AG04450 (cell line): ENCODE results near the gene LMO1. TPM values are rescaled to one million over a fixed set of nuclear protein-coding genes. Genes with fewer than 3 reads are reported as not detected.

ENCODE experiments used
- CTCF ChIA-PET: fragments of 300-600, 350-600 bp; formaldehyde crosslinking; extraction: SDS; loops from one replicate; lab custom pipeline; 2022; ENCODE audit warnings: antibody characterized with exemption, inconsistent platforms; lab: Charles Lee
- POLR2A ChIA-PET: fragments of 350-600 bp; formaldehyde crosslinking; extraction: SDS; loops from one replicate; lab custom pipeline; 2021; ENCODE audit warnings: antibody characterized with exemption, inconsistent platforms; lab: Yijun Ruan, JAX
- DNase-seq: peaks from one replicate; pipeline ENCODE4 v3.0.0-alpha.2; 2011; ENCODE audit warnings: low read depth, low spot score
- H3K27ac ChIP-seq: one replicate; pipeline ENCODE4 v1.5.1; 2012; ENCODE audit warnings: low read depth, low read length, control low read depth
- H3K27me3 ChIP-seq: one replicate; pipeline ENCODE4 v1.6.0; 2012; ENCODE audit warnings: low read length; ENCODE audit not compliant: control insufficient read depth, insufficient read depth
- H3K4me3 ChIP-seq: 2 replicates; pipeline ENCODE4 v1.5.1; 2011; ENCODE audit warnings: mild to moderate bottlenecking, low read depth, low read length, control low read depth
- H3K9me3 ChIP-seq: 2 replicates; pipeline ENCODE4 v1.5.1; 2012; ENCODE audit warnings: low read length; ENCODE audit not compliant: control insufficient read depth, insufficient read depth
- CTCF ChIP-seq: IDR thresholded peaks from 2 replicates; pipeline ENCODE4 v1.5.1; 2011; ENCODE audit warnings: low read depth, low read length, control low read depth, inconsistent platforms
- polyA plus RNA-seq: library from polyadenylated mRNA; depleted of rRNA; stranded (reverse); fragments of >200 nt; gene quantifications from 2 replicates; pipeline ENCODE4 v1.2.3, GENCODE V29; 2011

Gene LMO1
- polyA plus RNA-seq, 1 experiment = not detected

GRCh38 chr11:8297781-8298440, 34.2 kb upstream of the LMO1 start:
- Histone ChIP-seq H3K9me3 (no peaks in the 10 kb centered on the region), H3K27me3 (peaks cover 2% of the 10 kb centered on the region), H3K27ac (no peak overlapping the region), H3K4me3 (no peak overlapping the region)
- ChIA-PET POLR2A (no interaction called here), CTCF (no interaction called here)
- no peak for DNase-seq
- no peak for TF ChIP-seq CTCF

GRCh38 chr11:8296872-8297271, 33.2 kb upstream of the LMO1 start:
- Histone ChIP-seq H3K4me3 (no peak overlapping the region), H3K27ac (no peak overlapping the region), H3K27me3 (peaks cover 2% of the 10 kb centered on the region), H3K9me3 (no peaks in the 10 kb centered on the region)
- ChIA-PET CTCF (interaction anchor here (1.0 kb wide), 1 partner anchor 33 kb away, joined by 3 read pairs; the partner anchor contains the start of gene LMO1), POLR2A (no interaction called here)
- TF ChIP-seq CTCF = no peak
- no peak for DNase-seq

GRCh38 chr11:8296038-8296649, 32.5 kb upstream of the LMO1 start:
- TF ChIP-seq CTCF = no peak
- Histone ChIP-seq H3K27ac (no peak overlapping the region), H3K27me3 (peaks cover 2% of the 10 kb centered on the region), H3K4me3 (no peak overlapping the region), H3K9me3 (no peaks in the 10 kb centered on the region)
- ChIA-PET CTCF (interaction anchor here (1.0 kb wide), 1 partner anchor 32 kb away, joined by 3 read pairs; the partner anchor contains the start of gene LMO1), POLR2A (no interaction called here)
- DNase-seq = no peak

- DNase-seq = no peak
- Histone ChIP-seq H3K27ac (no peak overlapping the region), H3K9me3 (no peaks in the 10 kb centered on the region), H3K4me3 (no peak overlapping the region), H3K27me3 (peaks cover 2% of the 10 kb centered on the region)
- TF ChIP-seq CTCF = no peak
- CTCF ChIA-PET = no interaction called here
- POLR2A ChIA-PET = no interaction called here
Observed at GRCh38 chr11:8294251-8294935, 30.7 kb upstream of the LMO1 start.

- TF ChIP-seq CTCF = no peak
- POLR2A ChIA-PET = no interaction called here
- no peak for DNase-seq
- Histone ChIP-seq H3K4me3 (no peak overlapping the region), H3K27me3 (peaks cover 4% of the 10 kb centered on the region), H3K9me3 (no peaks in the 10 kb centered on the region), H3K27ac (no peak overlapping the region)
- CTCF ChIA-PET = no interaction called here
Observed at GRCh38 chr11:8293171-8293570, 29.5 kb upstream of the LMO1 start.
